HUDEP-2 (cell line): Measurements from ENCODE around the gene ELMOD3.
"Not testable (repeated sequence)": the region's sequence is repeated elsewhere in the genome, so short reads cannot be mapped to it uniquely, and the experiment has no call there.

Source experiments
- DNase-seq, 76 experiments: peaks; one replicate each; lab custom pipeline; 2025; ENCODE audit not compliant: unreplicated experiment in 76 of 76; lab: John Stamatoyannopoulos, UW

The ELMOD3 gene

DNA sequence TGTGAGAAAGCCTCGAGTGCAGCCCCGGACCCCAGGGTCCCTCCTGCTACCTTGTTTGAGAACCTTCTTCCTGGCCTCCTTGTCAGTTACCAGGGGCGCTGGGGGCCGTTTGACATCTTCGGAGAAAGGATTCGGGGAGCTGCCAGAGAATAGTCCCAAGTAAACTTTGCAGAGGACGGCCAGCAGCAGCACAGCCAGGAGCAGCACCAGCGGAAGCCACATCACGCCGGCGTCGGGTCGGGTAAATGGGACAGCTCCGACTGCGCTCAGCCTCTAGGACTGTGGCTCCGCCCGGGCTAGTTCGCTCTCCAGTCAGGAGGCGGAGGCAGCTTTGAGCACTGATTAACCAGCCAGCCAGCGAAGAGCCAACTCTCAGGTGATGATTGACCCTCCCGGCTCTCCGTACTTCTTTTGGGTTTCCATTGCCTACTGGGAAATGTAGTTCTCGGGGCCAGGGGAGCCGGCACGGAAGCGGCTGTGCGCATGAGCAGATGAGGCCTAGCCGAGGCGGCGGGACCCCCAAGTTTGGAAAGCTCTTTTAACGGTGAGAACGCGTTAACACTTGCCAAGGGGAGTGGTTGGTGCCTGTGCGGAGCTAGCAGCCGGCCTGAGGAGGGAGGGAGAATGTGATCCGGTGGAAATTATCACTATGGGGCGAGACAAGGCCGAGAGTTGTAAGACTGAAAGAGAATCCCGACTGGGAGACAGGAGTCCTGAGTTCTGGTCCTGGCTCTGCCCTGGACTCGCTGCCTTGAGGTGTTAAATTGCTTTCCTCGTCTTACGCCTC, at the start of gene ELMOD3, which contains the start of gene RETSAT:
ELMOD3 (plus strand) TSS at position 484 of the 787 bp plus-strand sequence. CDS start 2,430 bp downstream, outside the sequence.
RETSAT (minus strand) TSS at position 243 of the 787 bp plus-strand sequence; CDS start at position 222, 21 bp downstream.
- DNase-seq, result peak; percentile 18 to 99 (median 96)

GRCh38 chr2:85307527-85307897, 47.1 kb upstream of the ELMOD3 start:
- no peak for DNase-seq

DNA sequence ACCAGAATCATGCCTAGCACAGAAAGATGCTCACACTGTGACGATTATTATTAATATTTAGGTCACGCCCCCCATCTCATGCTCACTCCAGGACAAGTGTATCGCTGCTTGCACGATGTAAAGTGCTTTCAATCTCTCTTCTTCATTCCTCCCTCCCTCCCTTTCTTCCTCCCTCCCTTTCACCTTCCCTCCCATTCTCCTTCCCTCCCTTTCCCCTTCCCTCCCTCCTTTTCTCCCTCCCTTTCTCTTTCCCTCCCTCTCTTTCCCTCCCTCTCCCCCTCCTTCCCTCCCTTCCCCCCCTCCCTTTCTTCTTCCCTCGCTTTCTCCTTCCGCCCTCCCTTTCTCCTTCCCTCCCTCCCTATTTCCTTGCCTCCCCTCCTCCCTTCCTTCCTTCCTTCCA, 46.4 kb upstream of the ELMOD3 start:
- DNase-seq, result no peak

DNA sequence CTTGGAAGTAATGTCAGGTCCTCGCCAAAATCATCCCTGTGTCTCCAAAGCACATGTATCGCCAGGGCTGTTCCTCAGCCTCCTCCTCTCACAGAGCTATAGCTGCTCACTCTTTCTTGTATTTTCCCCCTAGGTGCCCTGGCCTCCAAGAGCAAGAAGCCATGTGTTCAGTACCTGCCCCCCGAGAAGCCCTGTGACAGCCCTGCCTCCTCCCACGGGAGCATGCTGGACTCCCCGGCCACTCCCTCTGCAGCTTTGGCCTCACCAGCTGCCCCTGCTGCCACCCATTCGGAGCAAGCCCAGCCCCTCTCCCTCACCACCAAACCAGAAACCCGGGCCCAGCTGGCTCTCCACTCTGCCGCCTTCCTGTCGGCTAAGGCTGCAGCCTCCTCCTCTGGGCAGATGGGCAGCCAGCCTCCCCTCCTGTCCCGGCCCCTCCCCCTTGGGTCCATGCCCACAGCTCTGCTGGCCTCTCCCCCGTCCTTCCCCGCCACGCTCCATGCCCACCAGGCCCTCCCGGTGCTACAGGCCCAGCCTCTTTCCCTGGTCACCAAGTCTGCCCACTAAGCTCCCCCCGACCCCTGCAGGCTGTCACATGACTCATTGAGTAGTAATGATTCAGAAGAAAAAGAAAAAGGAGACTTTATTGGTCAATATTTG, 45.5 kb upstream of the ELMOD3 start:
- no peak for DNase-seq

DNA sequence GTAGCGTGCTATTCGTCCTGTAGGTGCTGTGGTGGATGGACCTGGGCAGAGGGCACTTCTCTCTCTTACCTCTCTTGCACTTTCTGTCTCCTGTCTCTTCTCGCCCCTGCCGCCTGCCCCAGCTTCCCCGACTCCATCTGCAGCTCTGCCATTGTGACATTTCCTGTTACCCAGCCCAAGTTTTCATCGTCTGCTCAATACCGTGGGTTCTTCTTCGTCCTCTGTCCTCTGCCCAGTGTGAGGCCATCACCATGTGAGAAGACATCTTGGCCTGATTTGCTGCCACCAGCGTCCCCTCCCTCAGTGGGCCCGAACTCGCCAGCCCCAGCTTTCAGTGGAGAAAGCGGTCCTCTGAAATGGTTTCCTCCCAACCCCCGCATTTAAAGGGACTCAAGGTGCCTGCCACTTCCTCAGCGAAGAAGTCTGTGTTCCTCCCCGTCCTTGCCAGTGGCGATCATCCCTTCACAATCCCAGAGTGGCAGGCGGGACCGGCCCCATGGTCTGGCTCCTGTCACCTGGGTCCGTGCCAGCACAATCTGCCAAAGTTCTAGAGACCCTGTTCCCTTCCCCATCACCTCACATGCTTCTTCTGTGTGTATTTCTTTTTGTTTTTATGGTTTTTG, 44.8 kb upstream of the ELMOD3 start:
- no peak for DNase-seq

GRCh38 chr2:85310330-85310729, 44.2 kb upstream of the ELMOD3 start:
- DNase-seq, result no peak

DNA sequence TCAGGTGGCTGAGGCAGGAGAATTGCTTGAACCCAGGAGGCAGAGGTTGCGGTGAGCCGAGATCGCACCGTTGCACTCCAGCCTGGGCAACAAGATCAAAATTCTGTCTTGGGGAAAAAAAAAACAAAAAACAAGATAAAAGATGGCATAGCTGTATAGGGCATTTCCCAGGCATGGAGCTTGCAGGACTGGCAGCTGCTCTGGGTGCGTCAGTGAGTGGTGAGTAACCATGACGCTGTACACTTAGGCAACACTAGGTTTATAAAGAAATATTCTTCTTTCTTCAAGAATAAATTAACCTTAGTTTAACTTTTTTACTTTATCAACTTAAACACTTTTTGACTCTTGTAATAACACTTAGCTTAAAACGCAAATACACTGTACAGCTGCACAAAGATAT, 42.2 kb upstream of the ELMOD3 start:
- no peak for DNase-seq

- peak in 1 of 76 experiments; percentile 9 for DNase-seq
Measured at GRCh38 chr2:85314884-85315242, 39.7 kb upstream of the ELMOD3 start.

- not testable (repeated sequence) for DNase-seq
Measured at GRCh38 chr2:85315921-85316320, 38.6 kb upstream of the ELMOD3 start.

DNA sequence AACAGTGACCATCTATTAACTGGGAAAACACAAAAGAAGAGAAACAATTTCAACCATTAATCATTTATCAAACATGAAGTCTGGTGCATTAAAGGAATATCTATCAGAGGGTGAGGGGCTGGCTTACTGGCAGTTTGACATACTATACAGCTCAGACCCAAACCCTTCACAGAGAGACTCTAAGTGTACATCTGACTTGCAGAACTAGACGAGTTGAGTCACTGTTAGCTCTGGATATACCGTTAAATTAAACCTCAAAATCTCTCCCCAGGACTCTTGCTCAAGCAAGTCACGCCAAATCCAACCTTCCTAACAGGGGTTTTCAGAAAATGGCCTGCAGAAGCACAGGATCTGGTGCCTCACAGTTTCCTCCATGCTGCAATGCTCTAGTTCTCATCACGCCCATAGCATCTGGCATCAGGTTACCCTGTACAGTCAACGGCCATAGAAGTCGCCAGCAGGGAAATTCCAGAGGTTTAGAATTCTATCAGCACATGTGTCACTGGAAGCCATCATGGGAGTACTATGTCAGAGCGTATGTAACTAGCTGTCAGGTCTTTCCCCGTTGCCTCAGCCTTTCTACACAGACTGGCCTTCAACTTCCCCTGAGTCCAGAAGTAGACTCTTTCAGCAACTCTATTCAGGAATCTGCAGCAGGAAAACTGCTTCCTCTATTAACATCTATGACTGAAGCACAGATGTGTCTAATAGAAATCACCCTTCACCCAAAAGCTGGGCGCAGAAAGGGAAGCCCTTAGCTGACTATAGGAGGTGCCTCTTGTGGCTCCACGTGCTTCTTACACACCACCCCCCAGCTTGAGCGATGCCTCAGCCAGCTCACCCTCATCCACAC, 36.1 kb upstream of the ELMOD3 start:
- DNase-seq, result no peak

DNA sequence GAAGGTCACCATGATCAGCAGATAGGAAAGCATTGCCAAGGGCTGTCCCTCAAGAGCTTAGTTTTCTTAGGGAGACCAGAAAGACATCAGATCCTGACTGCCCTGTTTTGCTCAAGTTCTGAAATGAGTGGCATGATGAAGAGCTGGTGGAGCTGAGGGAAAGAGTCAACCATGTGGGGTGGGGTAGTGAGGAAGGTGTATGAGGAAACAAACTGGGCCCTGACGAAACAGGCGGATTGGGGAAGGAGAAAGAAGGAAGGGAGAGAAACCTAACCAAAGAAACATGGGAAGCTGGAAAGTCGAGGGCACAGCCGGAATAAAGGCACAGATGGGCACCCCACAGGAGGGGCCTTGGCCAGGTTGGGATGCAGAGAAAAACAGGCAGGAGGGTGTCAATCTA, 34.8 kb upstream of the ELMOD3 start:
- no peak for DNase-seq

DNA sequence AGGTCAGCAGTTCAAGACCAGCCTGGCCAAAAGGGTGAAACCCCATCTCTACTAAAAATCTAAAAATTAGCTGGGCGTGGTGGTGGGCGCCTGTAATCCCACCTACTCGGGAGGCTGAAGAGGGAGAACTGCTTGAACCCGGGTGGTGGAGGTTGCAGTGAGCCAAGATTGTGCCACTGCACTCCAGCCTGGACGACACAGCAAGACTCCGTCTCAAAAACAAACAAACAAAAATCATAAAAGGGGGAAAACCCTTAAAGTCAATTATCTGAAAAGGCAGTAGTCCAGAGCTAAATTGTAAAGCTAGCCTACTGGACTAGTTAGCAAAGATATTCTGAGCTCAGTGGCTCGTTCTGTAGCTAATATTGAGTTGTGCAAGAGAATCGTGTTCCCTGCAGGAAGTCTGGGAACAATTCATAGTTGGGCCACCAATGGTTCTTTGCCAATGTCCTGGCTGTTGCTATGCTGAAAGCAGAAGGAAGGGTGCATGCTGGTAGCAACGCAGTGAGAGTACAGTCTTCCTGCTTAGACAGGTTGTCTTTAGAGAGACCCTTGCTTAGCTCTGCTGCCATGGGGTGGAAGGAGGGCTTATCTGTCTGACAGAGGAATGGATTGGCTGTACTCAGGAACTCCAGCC, 31.1 kb upstream of the ELMOD3 start:
- DNase-seq, result no peak

DNA sequence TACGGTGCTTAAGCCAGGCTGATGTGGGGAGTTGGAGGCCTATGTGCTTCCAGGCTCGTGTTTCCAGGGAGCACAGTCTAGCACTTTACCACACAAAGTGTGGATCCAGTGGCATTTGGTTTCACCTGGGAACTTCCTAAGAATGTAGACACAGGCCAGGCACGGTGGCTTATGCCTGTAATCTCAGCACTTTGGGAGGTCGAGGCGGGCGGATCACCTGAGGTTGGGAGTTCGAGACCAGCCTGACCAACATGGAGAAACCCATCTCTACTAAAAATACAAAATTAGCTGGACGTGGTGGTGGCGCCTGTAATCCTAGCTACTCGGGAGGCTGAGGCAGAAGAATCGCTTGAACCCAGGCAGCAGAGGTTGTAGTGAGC, 30.6 kb upstream of the ELMOD3 start:
- not testable (repeated sequence) for DNase-seq

DNA sequence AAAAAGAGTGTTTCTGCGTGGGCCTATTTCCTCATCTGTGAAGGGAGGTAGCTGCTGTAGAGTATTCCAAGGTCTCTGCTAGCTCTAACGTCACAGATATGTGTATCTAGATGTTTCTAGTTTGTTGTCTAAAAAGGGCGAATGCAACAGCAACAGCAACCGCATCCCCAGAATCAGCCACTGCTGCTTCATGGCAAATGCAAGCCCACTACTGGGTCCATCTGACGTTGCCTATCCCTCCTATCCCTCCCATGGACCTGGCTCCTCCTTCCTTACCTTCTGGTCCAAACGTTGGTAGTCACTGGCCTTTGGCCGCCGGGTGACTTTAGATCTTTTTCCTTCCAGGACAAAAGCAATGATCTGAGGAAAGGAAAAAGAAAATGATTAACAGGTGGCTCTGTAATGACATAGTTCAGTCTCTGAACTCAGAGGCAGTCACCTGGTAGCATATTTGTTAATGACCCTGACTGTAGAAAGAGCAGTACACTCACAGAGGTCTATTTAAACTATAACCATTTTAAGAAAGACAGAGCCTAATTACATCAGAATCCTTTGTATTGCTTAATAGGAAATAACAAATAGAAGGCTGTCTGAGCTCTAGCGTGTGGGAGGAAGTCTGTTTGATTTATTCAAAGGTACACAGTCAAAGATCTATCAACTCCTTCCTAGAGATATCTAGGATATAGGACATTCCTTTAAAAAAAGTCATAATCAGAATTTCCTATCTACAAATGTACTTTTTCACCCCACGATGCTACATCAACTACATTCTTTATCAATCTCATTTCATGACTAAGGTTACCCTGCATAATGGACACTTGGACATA, 29.7 kb upstream of the ELMOD3 start:
- DNase-seq, result no peak

DNA sequence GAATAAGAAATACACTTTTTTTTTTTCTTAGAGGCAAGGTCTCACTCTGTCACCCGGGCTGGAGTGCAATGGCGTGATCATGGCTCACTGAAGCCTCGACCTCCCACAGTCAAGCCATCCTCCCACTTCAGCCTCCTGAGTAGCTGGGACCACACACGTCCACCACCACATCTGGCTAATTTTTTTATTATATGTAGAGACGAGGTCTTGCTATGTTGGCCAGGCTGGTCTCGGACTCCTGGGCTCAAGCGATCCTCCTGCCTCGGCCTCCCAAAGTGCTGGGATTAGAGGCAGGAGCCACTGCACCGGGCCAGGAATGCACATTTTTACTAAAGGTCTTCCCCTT, 29.1 kb upstream of the ELMOD3 start:
- DNase-seq, result no peak

DNA sequence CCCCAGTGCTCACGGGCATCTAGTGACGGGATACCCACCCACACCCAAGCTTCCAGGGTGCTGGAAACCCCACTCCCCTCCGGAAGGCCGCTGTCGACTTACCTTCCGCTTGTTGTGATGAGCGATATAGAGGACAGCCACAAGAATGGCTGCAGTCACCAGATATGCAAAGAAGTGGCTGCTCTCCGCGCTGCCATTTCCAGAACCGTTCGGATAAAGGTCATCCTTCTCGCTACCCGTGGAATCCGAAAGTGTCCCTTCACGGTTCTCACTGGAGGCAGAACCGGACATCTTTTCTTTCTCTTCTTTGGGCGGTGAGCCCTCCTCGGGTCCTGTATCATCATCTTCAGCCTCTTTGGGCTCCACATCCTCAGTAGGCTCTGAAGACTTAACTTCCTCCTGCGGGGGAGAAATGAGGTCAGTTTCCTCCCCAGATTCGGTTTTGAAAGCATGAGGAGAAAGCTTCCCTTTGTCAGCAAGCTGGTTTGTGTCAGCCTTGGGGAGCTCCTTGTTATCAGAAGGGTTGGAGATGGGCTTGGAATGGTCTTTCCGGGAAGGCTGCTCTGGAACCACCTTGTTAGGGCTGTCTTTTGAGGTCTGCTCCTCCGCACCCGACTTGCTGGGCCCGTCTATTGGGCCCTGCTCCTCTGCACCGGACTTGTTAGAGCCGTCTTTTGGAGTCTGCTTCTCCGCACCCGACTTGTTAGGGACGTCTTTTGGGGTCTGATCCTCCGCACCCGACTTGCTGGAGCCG, 28.0 kb upstream of the ELMOD3 start:
- peak in 18 of 76 experiments; percentile 9 to 42 (median 25) for DNase-seq

DNA sequence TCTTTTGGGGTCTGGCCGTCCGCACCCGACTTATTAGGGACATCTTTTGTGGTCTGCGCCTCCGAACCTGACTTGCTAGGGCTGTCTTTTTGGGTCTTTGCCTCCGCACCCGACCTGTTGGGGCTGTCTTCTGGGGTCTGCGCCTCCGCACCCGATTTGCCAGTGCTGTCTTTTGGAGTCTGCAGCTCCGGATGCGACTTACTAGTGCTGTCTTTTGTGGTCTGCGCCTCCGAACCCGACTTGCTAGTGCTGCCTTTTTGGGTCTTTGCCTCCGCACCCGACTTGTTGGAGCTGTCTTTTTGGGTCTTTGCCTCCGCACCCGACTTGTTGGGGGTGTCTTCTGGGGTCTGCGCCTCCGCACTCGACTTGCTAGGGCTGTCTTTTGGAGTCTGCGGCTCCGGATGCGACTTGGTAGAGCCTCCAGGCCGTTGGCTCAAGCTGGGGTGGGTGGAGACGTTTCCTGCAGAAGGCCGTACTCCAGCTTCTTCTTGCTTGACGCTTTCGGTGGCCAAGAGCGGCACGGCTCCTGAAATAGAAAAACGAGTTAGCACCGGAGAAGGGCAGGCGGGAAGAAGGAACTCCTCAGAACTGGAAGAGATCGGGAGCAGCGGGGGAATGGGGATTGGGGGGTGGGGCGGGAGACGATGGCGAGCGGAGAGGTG, 27.3 kb upstream of the ELMOD3 start:
- DNase-seq, result peak in 26 of 76 experiments; percentile 5 to 52 (median 26)
